Stimulated activated CD8-positive, alpha-beta memory T cell treated with anti-CD3 and anti-CD28 coated beads, Interleukin-15, amount 100 ng/mL, for 48 hours (primary cell): ENCODE results near the gene FAM163B.

ENCODE experiments used
- DNase-seq, 2 donors: peaks; one replicate each; pipeline ENCODE4 v3.0.0-alpha.2; 2020; ENCODE audit warnings: low read depth in 2 of 2

FAM163B gene

GRCh38 chr9:133615606-133616188 is 6.5 kb upstream of the FAM163B start:
- DNase-seq = no peak

DNA sequence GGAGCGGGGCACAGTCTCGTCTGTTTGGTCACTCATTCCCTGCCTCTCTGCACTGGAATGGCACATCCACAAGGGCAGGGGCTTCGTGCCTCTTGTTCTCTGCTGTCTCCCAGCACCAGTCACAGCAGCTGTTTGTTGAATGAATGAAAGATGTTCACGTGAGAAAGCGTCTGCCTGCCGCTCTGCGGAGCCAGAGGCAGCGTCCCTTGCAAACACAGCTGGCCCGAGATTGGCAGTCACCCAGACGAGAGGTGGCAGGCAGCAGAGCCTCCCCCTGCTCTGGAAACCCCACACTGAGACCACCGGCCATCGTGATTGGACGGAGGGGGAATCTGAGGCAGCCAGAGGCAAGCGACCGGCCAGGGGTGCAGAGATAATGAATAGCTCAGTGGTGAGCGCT is 6.0 kb upstream of the FAM163B start:
- no peak for DNase-seq

GRCh38 chr9:133614678-133615077 is 5.5 kb upstream of the FAM163B start:
- DNase-seq = no peak

DNA sequence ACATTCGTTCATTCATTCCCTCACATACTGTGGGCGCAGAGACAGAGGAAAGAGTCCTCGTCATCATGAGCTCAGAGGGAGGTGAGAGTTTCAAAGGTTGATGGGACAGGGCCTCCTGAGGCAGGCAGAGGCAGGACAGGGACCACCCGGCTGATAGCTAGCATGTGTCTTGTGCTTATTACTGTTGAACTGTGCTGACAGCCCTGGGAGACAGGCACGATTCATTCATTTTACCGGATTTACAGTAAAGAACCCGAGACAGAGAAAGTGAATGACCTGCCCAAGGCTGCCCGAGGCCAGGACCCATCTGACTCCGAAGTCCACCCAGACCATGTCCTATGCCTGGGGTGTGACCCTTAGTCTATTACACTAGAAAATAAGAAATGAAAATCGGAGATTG is 4.9 kb upstream of the FAM163B start:
- no peak for DNase-seq

DNA sequence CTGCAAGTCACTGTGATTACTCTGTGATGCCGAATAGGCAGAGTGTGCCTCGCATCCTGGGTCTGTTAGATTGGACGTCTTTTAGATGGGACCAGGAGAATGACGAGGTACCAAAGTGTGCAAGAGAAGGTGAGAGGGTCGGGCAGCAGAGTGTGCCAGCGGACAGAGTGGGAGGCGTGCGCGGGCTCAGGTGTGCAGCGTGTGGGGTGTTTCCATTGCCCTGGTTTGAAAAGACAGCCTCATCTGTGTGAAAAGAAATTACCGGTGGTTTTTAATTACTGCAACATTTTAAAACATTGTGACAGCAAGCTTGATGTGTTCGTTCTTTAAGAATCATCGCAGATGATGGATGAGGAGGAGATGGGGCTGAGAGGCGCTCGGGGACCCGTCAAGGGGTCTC is 4.2 kb upstream of the FAM163B start:
- no peak for DNase-seq

GRCh38 chr9:133612816-133613215 is 3.6 kb upstream of the FAM163B start:
- no peak for DNase-seq

- no peak for DNase-seq
Measured at GRCh38 chr9:133612051-133612450, 2.9 kb upstream of the FAM163B start.

DNA sequence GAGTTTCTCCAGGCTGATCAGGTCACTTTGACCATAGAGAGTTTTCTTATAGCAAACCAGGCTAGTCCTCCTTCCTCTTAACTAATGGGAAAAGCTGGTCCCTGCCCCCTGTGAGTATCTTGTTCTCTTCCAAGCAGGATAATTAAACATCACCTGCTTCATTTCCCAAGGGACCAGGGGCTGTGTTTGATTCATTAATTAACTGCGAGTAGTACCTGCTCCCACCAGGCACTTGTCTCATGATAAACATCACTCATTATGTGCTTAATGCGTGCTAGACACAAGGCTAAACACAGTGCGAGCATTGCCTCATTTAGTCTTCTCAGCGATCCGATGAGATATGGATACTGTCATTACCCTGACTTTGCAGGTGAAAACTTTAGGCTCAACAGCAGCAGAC is 1.7 kb upstream of the FAM163B start:
- DNase-seq = no peak

- DNase-seq = no peak
Measured at GRCh38 chr9:133608889-133609288, 300 bp downstream of the FAM163B start.

GRCh38 chr9:133608382-133608781 is 807 bp downstream of the FAM163B start:
- no peak for DNase-seq

DNA sequence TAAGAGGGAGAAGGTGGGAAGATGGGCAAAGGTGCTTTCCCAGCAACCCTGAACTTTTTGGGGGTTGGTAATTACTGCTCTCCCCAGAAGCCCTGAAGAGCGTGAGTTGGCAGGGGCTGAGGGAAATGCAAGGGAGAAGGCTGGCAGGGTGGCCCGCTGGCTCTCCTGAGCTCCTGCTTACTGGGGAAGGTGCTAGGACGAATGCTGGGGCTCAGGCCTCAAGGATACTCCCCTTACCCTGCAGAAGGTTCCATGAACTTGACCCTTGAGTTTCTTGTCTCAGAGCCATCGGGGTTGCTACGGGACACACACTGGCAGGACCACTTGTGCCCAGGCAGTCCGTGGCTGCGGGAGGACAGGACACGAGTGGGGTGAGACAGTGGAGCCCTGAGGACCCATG is 1.2 kb downstream of the FAM163B start:
- no peak for DNase-seq

- no peak for DNase-seq
Measured at GRCh38 chr9:133607381-133607780, 1.8 kb downstream of the FAM163B start.

DNA sequence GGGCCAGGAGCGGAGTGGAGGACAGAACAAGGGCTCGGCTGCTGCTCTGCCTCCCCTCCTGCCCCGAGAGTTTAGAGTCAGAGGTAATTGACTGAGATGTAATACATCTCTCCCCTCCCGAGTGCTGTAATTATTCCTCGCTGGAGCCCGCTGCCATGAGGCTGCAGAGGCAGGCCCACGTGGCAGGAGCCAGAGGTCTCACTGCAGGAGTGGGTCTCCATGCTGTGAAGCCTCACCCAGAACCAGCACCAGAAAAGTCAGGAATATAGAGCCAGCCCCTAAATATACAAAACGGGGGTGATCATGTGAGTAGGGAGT is 2.5 kb downstream of the FAM163B start:
- no peak for DNase-seq

DNA sequence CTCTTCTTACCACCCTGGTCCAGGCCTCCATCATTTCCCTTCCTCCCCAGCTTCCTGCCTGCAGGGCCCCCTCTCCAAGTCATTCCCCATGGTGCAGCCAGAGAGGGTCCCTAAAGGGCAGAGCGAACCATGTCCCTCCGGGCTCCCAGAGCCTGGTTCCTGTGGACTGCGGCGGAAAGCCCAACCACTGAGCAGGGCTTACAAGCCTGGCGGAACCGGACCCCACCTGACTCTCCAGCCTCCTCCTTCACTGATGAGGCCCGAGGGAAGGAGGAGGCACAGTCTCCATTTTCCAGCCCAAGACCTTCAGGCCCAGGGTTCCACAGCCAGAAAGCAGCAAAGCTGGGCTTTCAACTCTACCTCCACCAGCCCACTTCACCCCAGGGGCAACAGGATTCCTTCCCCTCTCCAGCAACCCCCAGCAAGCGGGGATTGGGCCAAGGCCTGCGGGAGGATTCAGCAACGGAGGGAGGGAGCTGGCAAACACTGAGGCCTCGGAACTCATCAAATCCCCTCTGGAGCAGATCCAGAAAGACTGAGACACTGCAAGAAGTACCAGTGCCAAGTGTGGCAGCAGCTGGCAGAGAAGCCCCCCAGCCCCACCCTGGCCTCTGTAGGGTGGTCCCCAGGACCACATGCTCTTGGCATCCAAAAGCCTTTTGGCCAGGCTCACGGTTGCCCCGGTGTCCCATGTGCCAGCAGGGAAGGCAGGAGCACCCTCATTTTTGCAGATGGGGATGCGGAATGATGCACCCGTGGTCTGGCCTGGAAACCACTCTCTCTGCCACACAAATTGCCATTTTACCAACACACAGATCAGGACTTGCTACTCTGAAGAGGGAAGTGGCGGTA is 3.1 kb downstream of the FAM163B start:
- no peak for DNase-seq

GRCh38 chr9:133605446-133605845 is 3.7 kb downstream of the FAM163B start:
- no peak for DNase-seq

DNA sequence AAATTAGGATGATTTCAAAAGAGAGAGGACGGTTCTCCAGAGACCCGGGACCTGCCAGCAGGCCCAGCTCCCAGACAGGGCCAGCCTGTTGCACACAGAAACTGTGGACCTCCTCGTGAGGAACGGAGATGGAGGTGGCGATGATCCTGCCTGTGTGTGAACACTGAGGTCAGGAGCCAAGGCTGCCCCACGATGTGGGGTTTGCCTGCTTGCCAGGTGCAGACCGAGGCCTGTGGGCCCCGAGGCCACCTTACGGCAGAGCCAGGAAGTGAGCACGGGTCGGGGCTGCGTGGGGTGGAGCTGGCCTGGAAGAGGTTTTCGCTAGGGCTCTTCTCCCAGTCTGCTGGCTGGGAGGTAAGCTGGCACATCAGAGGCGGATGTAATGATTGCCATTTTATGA is 4.3 kb downstream of the FAM163B start:
- DNase-seq = no peak

DNA sequence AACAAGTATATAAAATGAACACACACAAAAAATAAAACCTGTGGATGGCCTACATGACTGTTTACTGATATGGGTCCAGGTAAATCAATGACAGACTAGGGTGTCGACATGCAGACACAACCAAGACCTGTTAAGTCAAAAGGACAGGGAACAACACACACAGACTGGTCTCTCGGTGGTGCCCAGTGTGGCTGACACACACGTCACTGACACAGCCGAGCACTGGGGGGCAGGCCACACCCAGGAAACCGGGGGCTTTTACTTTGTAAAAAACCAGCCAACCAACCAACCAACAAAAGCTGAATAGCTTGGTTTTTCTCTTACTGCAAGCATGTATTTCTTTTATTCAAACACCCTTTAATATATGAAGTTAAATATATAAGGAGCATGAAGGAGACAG is 5.0 kb downstream of the FAM163B start:
- no peak for DNase-seq

DNA sequence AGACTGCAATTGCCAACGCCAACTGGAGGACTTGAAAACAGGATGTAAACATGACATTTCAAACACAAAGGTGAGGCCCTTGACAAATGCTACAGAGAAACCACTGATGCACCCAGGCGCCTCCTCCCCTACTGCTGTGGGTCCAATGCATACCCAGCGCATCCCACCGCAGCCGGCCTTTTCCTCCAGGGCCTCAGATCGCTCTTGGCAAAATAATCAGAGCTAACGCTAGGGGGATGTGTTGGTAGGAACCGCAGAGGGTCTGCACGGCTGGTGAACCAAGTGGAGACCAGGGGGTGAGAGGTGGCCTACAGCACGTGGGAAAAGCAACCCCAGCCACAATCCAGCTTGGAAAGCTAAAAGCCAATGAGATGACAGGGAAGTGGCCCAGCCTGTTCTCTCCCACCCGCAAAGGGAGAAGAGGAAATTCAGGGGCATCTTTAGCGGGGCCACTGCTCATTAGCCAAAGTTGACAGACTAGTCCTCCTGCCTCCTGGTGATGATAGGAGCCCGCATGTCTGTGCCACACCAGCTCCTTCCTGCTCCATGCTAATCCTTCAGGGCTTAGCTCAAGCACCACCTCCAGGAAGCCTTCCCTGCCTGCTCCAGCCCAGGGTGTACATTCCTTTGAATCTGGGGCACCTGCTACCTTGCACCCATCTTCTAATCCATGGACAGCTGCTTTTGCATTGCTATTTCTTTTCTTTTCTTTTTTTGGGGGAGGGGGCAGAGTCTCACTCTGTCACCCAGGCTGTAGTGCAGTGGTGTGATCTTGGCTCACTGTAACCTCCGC is 5.9 kb downstream of the FAM163B start:
- DNase-seq = no peak

DNA sequence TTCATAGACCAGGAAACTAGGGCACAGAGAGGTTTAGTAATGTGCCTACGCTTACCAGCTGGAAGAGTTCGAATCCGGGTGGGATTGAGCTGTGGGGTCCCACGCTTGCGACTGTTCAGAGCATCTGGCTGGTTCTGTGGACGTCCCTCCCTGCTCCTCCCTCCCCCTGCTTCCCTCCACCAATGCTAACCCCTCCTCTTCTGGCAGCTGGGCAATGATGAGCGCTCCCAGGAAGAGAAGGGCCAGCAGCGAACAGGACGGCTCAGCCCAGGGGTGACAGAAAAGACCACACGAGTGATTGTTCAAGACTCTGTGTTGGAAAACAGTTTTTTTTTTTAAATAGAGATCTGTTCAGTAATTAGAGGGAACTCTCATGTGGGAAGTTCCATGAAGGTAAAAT is 6.9 kb downstream of the FAM163B start:
- DNase-seq = no peak

- DNase-seq = no peak
Measured at GRCh38 chr9:133601746-133602145, 7.4 kb downstream of the FAM163B start.

GRCh38 chr9:133600739-133601138 is 8.4 kb downstream of the FAM163B start:
- no peak for DNase-seq

DNA sequence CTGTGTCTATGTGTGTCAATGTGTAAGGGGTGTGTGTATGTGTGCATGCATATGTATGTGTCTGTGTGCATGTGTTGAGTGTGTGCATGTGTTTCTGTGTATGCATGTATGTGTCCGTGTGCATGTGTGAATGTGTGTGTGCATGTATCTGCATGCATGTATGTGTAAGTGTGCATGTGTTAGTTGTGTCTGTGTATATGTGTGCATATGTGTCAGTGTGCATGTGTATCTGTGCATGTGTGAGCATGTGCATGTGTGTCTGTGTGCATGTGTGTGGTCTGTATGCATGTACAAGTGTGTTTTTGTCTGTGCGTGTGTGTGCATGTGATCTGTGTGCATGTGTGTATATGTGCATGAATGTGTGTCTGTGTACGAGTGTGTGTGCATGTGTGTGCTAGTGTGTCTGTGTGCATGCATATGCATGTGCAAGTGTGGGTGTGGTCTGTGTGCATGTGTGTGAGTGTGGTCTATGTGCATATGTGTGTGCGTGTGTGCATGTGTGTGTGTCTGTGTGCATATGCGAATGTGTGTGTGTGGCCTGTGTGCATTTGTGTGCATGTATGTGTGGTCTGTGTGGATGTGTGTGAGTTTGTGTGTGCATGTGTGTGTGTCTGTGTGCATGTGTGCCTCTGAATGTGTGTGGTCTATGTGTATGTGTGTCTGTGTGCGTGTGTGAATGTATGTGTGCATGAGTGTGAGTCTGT is 9.6 kb downstream of the FAM163B start:
- DNase-seq = no peak
